HCT116 (cell line): ENCODE data around the gene HECW1.

Experiments
- EZH2 ChIP-seq: fragments of 200-600 bp; sonication (generic); IDR thresholded peaks from 2 replicates; pipeline ENCODE4 v1.6.1; 2017; ENCODE audit warnings: antibody characterized with exemption, mixed run types
- JUND ChIP-seq: IDR thresholded peaks from 2 replicates; pipeline ENCODE4 v1.6.1; 2012
- POLR2A ChIP-seq: IDR thresholded peaks from 2 replicates; pipeline ENCODE4 v1.7.0; 2011; ENCODE audit warnings: borderline replicate concordance; ENCODE audit not compliant: insufficient read depth, insufficient read length; ENCODE audit errors: extremely low read depth
- POLR2AphosphoS5 ChIP-seq: IDR thresholded peaks from 2 replicates; pipeline ENCODE4 v1.6.1; 2011; ENCODE audit warnings: mild to moderate bottlenecking, low read depth, low read length, moderate library complexity
- RAD21 ChIP-seq: IDR thresholded peaks from 2 replicates; pipeline ENCODE4 v1.6.1; 2012; ENCODE audit warnings: low read depth, mild to moderate bottlenecking
- TCF7L2 ChIP-seq: IDR thresholded peaks from 2 replicates; pipeline ENCODE4 v1.7.0; 2011; ENCODE audit warnings: borderline replicate concordance, inconsistent platforms; ENCODE audit not compliant: insufficient read depth, insufficient read length; ENCODE audit errors: extremely low read depth
- YY1 ChIP-seq: IDR thresholded peaks from 2 replicates; pipeline ENCODE4 v1.6.1; 2011; ENCODE audit warnings: low read length, low read depth, moderate library complexity, mild to moderate bottlenecking; ENCODE audit not compliant: insufficient replicate concordance; ENCODE audit errors: extremely low read depth
- ZFX ChIP-seq: fragments of 450-650 bp; IDR thresholded peaks from 2 replicates; pipeline ENCODE4 v1.6.1; 2017
- ZNF274 ChIP-seq: fragments of 200-500 bp; sonication (Bioruptor generic); IDR thresholded peaks from 2 replicates; pipeline ENCODE4 v1.6.1; 2014; ENCODE audit warnings: mild to moderate bottlenecking, low read depth, low read length, inconsistent platforms
- TF ChIP-seq, protein P1 (sequence below), 3 experiments: fragments of 200-600 bp in 1 of 3; sonication (generic) in 1 of 3; IDR thresholded peaks in 2 of 3; conservative IDR thresholded peaks in 1 of 3; 2 replicates each; pipeline ENCODE4 v1.5.1; 2012 to 2017; ENCODE audit warnings: low read depth in 2 of 3, low read length in 2 of 3, antibody characterized with exemption in 1 of 3, borderline replicate concordance in 1 of 3, control low read depth in 1 of 3, mild to moderate bottlenecking in 1 of 3, mixed read lengths in 1 of 3, mixed run types in 1 of 3, moderate library complexity in 1 of 3; ENCODE audit not compliant: insufficient read depth in 1 of 3
- TF ChIP-seq, protein P2 (sequence below): IDR thresholded peaks from 2 replicates; pipeline ENCODE4 v1.6.1; 2012

DNA sequence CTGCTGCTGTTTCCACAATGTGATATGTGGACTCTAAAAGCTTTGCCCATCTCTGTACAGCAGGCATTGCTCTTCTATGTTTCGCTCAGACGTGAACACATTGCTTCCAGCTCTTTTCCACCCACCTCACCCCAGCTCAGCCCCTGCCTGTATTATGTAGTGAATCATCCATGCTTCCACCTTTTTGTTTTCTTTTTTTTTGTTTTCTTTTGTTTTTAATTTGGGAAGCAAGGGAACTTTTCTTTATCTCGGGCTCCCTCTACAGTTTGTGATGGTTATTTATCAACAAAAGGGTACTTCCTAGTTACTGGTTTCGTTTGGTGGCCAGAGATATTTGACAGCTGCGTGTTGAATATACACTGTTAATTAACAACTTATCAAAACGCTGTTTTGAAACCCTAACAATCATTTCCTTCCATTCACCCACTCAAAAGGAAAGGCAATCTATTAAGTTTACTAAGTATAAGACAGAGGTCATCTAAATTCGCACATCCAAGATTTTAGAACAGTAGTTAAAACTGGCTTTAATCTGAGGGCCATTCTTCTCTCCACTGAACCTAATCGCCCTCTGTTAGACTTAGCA is 342.6 kb downstream of the HECW1 start:
- TF ChIP-seq YY1 = no peak
- TF ChIP-seq, protein P1, sequence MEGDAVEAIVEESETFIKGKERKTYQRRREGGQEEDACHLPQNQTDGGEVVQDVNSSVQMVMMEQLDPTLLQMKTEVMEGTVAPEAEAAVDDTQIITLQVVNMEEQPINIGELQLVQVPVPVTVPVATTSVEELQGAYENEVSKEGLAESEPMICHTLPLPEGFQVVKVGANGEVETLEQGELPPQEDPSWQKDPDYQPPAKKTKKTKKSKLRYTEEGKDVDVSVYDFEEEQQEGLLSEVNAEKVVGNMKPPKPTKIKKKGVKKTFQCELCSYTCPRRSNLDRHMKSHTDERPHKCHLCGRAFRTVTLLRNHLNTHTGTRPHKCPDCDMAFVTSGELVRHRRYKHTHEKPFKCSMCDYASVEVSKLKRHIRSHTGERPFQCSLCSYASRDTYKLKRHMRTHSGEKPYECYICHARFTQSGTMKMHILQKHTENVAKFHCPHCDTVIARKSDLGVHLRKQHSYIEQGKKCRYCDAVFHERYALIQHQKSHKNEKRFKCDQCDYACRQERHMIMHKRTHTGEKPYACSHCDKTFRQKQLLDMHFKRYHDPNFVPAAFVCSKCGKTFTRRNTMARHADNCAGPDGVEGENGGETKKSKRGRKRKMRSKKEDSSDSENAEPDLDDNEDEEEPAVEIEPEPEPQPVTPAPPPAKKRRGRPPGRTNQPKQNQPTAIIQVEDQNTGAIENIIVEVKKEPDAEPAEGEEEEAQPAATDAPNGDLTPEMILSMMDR (IDR thresholded peaks at IDR 0.05 in 2 of 3, conservative IDR thresholded peaks at IDR 0.05 in 1 of 3; ENCODE audit: borderline replicate concordance in 1 of 3, insufficient read depth in 1 of 3, low read depth in 2 of 3, low read length in 2 of 3) = peak; percentile 49 to 71 (median 68); a peak in 5 of 6 replicates
- peak; percentile 73 for TF ChIP-seq RAD21
- TF ChIP-seq POLR2A = no peak
- TF ChIP-seq, protein P2, sequence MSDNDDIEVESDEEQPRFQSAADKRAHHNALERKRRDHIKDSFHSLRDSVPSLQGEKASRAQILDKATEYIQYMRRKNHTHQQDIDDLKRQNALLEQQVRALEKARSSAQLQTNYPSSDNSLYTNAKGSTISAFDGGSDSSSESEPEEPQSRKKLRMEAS = no peak
- no peak for TF ChIP-seq ZFX
- TF ChIP-seq TCF7L2 = no peak
- TF ChIP-seq POLR2AphosphoS5 = no peak
- no peak for TF ChIP-seq EZH2
- TF ChIP-seq JUND = no peak
- TF ChIP-seq ZNF274 = no peak
